SU-DHL-6 (cell line): ENCODE results near the gene NLRP8.

Experiments used
- CTCF ChIP-seq: fragments of 200-600 bp; sonication (generic); IDR thresholded peaks from one replicate; pipeline ENCODE4 v1.5.1; 2017; ENCODE audit warnings: antibody characterized with exemption, mild to moderate bottlenecking, low read length, moderate library complexity; ENCODE audit not compliant: insufficient read depth, poor library complexity, severe bottlenecking
- EZH2phosphoT487 ChIP-seq: fragments of 200-600 bp; sonication (generic), shearing (Covaris generic); conservative IDR thresholded peaks from 2 replicates; pipeline ENCODE4 v1.6.1; 2018; ENCODE audit warnings: mild to moderate bottlenecking, antibody characterized with exemption, low read length, moderate library complexity, mixed read lengths

GRCh38 chr19:55935206-55935605 is 12.4 kb upstream of the NLRP8 start:
- no peak for TF ChIP-seq CTCF
- TF ChIP-seq EZH2phosphoT487 = no peak
